ENCODE measurements around the gene SLIT3.

SLIT3 gene

DNA sequence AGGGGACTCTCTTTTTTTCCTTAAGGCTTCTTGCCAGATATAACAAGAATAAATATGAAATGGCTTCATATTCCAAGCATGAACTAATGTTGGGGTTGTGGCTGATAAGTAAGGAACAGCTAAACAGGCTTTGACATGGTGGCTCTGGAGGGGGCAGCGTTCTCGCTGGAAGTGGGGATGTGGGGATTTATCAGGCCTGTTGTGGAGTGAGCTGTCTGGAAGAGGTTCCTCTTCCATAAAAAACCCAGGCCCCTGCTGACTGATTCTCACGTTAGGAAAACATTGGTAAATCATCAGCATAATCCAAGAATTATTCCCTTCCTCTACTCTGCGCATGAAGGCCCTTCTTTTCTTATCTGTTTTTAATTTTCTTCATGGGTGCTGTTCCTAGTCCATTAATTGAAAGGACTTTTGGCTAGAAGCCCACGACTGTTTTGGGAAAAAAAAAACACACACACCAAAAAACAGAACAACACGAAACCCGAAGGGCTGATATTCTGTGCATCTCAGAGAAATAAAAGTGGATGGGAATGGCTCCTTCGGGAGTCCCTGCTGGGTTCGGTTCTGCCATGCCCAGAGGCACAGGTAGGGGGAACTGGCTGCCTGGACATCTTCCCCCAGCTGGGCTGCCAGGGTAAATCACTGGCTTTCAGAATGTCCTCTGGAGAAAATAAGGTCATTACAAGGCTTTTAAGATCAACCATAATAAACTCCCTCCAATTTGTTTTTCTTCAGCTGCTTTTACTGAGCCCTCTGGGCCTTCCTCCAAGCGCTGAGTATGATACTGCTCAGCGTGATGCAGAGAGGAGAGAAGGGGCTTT is 297.0 kb downstream of the SLIT3 start:
- DNase-seq = peak in 13 of 56 donors; percentile 7 to 42 (median 24)

DNA sequence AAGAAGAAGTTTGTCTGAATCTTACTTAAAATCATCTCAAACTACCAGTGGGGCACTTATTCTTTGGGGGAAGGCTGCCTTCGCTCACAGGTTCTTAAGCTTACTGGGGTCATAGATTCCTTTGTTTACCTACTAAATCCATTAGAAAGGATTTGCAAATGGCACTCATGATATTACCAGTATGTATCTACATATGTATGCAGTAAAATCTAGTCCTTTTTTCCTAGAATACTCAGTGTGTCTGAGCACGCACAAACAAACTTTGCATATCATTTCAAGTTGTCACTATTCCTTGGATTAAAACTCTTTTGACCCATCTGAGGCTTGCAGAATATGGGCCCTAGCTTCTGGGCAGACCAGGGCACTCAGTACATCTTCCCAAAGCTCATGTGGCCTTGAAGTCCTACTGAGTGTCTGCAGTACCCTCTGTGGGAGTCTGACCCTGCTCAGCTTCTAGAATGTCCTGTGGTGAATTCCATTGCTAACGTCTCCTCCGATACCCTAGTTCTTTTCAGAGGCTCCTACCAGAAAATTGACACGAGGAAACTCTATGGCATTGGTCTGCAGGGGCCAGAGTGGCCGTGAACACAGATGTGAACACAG is 297.9 kb downstream of the SLIT3 start:
- DNase-seq = no peak

DNA sequence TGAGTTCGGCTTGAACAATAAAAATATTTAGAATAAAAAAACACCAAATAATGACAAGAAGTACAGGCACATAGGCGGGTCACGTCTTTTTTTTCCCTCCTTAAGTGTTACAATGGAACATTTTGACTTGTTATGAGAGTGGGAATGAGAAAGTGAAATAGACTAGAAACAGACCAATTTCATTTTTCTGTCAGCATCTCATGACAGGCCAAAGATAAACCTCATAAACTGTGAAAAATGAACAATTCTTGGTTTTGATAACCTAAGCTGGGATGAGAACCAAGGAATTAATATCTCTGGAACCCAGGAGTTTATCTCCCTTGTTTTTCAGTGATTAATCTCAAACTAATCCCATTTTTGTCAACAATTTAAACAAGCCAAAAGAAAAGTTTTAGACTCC is 299.5 kb downstream of the SLIT3 start:
- no peak for DNase-seq

DNA sequence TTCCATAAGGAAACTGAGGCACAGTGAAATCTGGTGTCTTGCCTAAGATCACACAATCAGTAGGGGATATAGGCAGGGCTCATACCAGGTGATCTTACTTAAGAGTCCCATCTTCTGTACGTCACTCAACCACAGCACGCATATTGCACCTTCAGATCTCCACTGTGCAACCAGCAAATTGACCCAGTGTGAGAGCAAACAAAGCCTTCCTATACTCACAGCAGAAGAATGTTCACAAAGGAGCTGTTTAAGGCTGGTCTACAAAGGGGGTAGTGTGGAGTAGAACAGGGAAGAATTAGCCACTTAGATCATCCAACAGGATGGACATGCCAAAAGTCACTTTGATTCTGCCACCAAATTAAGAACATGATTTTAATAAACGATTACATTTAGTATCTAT is 305.9 kb downstream of the SLIT3 start:
- DNase-seq = peak in 7 of 56 donors; percentile 10 to 60 (median 21)

DNA sequence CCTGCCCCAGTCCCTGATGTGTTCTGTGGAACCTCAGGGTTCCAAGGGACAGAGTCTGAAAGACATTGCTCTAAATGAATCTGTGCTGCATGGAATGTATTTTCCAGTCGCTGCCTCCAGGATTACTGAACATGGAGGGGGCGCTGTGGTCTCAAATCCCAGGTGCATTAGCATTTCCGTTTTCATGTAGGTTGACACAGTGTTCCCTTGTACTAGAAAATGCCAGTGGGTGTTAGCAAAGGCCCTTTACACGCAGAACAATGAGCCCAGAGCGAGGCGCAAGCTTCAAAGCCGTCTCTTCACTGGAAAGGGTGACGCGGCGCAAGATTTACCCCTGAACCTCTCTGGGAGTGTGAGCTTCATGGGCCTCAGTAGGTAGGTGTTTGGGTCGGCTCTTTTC is 308.3 kb downstream of the SLIT3 start:
- peak in 11 of 56 donors; percentile 7 to 31 (median 14) for DNase-seq

DNA sequence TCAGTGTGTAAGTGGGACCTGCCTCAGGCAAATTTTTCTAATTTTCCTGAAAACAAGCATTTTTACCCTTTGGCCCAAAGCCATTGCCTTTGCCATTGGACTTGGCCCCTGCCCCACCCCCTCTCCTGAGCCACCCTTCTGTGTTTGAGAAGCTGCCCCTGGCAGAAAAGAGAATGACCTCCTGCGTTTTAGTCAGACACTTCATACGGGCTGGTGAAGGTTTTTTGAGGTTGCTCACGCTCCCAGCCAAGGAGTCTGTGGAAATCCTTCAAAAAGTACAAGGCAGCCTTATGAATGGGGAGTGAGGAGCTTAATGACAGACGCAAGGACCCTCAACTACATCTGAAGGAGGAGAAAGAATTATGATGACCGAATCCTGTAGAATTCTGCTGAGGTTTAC is 308.9 kb downstream of the SLIT3 start:
- DNase-seq = peak in 1 of 56 donors; percentile 10

DNA sequence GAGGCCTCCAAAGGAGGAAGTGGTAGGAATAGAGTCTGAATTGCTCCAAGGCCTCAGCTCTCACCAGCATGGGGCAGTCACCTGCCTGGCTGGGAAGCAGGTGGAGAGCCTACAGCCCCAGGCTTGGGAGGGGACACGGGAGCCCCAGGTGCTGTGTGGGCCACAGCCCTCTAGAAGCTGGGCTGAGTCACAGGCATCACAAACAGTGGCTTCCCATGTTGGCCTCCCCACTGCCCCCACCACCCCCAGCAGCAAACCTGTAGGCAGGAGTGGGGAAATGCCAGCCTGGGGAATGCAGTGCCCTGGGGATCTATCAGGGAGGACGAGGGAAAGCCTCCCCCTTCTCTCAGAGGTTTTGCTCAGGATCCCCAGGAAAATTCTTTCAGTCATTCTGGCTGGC is 309.6 kb downstream of the SLIT3 start:
- no peak for DNase-seq

DNA sequence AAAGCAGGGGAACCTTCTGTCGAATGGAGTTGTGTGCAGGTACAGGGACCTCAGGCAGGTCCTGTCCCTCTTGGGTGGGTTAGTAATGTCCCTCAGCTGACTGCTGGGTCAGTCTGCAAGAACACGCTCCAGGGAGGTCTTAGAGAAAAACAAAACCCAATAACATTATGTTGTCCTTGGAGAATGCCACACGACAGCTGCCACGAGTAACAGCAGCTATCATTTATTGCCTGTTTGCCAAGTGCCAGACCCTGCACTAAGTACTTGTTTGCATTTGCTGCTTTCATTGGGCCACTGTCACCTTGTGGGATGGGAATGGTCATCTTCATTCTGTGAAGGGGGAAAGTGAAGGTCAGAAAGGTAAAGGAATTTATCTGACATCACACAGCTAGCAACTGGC is 310.3 kb downstream of the SLIT3 start:
- no peak for DNase-seq

DNA sequence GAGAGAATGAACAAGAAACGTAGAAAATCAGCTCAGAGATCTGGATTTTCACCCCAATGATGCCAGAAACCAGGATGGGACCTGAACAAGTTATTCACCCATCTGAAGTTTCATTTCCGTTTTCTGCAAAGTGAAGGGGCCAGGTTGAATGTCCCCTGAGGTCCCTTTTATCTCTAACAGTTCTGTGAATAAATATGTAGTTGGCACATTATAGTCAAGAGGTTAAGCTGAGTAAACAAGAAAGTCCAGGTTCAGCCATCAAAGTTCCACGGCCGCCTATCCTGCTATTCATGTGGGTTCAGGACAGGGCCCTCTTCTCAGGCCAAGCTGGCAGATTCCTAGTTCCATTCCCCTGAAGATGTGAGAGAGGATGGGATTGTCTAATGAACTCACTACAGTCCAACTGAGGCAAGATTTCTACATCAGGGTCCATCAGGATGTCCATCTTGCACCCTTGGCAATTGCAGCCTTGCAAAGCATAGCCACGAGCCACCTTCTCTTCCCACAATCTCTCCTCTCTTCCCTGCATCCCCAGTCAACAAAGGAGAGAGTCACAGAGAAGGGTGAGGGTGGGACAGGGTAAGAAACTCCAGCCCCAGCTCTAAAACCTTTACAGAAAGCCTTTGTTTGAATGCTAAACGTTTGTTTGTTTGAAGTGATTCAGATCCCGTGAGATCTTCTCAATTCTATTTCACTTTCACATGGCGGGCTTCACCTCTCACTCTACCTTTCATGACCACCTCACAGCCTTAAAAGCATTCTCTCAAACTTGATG is 311.0 kb downstream of the SLIT3 start:
- no peak for DNase-seq

DNA sequence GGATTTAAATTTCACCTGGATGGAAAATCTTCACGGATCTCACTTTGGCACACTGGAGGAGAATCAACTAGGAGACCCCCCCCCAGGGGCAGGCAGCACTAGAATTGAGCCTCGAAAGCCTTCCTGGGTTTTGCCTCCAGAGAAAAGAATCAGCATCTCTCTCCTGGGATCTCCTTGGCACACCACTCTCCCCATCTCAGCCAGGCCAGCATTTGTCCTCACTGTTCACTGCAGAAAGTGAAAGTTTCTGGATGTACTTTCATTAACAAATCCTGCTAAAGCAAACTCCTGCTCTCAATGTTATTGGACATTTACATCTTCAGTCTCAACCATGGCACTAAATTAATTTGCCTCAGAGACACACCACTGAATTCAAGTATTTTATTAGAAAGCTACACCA is 312.2 kb downstream of the SLIT3 start:
- no peak for DNase-seq

DNA sequence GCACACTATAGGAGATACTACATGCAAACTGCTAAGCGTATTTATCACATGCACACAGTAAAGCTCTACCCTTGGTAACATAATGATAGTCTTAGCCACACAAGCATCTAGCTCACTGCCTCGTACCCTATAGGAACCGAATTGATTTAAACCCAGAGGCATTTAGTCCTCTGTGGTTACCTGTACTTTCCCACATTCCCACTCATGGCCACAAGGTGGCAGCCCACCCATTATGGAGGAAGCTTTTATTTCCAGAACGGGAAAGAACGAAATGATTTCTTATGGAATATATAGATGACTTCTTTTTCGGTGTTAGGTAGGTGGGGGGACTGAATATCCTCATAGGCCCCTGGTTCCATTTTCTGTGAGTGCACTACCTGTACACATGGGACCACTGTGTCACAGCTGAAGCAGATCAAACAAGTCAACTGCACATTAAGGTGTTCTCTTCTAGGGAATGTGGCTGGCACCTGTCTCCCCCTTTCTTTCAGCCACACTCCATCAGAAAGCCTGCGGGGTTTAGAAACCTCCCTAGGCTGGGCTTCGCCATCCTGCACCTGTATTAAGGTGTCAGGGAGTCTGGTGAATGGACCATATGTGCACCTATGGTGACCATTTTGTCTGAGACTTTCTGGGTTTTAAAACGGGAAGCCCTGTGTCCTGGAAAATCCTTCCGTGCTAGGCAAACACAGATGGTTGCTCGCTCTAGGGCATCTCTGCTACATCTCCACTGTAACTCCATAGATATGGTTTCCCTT is 313.2 kb downstream of the SLIT3 start:
- DNase-seq = peak in 43 of 56 donors; percentile 4 to 87 (median 34)

DNA sequence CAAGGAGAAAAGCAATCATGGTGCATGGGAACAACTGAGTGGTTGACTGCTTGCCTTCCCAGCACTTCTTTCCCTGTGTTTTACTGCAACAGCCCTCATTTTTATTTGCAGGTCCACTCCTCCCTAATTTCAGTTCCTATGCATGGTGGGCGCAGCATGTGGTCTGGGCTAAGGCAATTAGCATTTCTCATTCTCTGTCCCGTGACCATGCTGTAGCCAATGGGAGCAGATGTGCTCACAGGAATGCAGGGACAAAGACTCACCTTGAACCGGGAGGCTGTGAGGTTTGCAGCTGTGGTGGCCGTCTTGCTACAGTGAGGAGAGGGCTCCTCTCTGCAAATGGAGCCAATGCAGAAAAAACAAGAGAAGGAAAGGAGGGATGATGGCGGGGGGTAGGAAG is 315.5 kb downstream of the SLIT3 start:
- no peak for DNase-seq

DNA sequence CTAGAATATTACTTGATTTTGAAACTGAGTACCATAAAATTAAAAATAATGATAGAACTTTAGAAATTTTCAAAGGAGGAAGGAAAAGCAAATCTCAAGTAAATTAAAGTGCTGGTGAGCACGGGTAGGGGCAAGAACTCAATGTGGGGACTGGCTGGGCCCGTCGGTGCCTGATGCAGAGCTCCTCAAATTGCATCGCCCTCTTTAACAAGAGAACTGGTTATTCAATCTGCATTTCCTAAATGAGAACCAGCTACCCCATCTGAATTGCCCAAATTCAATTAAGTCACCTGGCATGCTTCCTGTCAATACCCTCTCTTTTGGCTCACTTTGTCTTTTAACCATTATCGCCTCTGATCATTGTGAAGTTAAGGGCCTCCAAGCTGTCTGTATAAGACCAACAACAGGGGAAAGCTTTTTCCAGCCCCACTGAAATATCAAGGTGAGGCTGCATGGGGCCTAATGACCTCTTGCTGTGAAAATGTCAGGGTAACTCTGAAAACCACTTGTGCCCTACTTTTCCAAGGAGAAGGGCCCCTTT is 316.7 kb downstream of the SLIT3 start:
- no peak for DNase-seq

DNA sequence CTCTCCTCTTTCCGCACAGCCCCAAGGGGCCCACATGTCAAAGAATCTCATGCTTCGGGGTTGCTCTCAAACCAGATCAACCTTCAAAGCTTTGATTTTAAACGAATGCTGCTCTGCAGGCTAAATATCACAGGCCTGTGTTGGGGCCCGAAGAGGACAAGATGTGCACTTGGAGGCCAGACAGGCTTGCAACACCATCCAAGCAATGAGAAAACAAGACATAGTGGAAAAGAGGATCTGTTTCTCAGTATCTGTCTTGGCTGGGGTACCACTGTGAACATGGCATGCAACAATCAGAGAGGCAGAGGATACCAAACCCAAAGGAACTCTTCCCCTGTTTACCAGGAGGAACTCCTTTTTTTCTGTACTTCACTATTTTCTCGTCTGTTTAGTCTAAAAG is 321.8 kb downstream of the SLIT3 start:
- no peak for DNase-seq

DNA sequence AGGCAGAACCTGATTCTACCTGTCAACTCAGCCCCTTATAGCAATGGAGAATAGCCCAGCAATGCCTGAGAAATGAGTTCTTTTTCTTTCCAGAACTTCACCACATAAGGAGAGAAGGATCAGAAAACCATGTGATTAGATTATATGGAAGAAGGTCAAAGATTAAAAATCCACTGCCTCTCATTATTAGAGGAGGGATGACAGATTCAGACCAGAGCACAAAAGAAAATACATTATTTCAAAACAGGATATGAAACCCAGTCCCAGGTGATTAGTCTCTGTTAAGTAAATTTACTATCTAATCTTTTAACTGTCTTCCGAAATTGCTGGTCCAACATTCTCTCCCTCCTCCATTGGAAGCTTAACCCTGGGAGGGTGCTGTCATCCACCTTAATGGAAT is 322.4 kb downstream of the SLIT3 start:
- no peak for DNase-seq

DNA sequence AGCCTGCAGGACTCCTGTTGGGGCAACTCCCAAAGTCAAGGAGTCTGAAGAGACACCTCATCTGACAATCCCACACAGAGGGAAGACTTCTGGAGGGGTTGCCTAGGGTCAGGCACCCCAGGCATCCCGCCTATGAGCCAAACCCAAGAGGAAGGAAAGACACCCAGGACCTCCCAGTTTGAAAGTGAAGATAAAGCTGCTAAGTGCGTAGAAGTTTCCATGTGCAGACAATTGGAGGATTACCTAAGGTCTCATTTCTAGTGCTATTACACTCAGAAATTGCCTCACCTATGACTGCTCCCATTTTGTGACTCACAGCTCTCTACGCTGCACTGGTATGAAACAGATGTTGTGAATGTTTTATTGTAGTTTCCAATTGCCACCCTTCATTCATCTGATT is 322.9 kb downstream of the SLIT3 start:
- no peak for DNase-seq

DNA sequence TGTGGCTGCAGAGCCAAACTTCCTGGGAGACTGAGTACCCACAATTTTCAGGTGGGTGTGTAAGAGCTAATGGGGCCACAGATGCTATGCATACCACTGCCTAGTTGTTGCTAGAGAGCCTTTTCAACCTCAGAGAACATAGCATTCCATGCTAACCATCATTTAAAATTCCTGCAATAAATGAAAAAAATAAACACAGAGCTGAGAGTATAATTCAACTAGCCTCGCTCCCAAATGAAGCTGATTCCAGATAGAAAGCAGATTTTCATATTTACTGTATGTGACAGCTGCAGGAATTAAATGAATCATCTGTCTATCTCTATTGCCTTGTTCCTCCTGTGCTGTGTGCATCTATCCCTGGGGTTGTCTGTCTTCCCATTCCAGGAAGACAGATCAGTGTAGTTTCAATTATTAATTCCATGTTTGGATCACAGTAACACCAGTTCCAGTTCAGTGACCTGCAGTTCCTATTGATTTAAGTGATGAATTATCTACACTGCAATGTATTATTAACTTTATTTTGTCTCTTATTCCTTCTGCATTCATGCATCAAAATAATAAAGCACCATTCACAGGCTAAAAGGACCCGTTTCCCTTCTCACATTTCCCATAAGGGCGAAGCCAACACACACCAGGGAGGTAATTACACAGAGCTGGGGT is 324.5 kb downstream of the SLIT3 start:
- DNase-seq = no peak

DNA sequence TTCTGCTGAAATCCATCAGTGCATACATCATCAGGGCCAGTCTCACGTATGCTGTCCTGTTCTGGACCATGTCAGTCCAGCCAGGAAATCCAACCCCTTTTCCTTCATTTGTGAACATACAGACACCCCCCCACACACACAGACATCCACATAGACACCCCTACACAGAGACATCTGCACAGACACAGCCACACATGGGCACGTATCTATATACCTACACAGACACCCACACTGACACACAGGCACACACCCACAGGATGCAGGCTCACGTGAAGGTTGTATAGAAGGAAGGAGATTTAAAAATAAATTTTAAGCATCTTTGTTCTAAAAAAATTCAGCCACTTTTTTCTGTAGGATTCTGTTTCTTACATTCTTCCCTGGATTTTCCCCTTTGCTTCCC is 325.6 kb downstream of the SLIT3 start:
- no peak for DNase-seq

DNA sequence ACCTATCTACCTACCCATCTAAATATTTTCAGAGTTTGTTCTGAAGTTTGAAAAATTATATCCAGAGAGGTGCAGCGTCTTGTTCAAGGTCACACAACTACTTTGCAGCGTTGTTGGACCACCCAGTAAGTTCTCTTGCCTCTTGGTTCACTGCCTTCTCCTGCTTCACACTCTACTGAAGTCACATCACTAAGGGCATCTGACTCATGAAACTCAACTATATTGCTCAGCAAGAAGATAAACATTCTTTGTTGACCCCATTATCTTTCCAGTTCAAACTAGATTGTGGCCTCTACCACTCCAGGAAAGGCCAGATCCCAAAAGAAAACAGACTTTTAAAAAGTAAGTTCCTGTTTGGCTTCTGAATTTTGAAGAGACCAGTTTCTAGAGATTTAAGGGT is 326.9 kb downstream of the SLIT3 start:
- DNase-seq = no peak

DNA sequence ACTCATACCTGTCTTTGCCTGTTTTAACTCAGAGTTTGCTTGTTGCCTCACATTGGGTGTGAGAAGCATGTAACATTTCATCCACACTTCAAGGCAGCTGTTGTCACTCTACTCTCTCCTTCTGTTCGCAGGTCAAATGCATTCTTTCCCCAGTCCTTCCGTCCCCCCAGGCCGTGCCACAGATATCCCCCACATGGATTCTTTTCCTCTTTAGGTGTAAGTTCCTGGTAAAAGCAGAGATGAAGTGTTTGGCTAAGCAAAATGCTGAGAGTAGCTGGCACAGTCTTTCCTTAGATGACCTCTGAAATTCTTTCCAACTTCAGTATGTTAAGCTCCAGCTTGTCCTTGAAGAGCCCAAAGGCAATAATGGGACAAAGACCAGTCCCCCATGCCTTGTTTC is 328.2 kb downstream of the SLIT3 start:
- no peak for DNase-seq

DNA sequence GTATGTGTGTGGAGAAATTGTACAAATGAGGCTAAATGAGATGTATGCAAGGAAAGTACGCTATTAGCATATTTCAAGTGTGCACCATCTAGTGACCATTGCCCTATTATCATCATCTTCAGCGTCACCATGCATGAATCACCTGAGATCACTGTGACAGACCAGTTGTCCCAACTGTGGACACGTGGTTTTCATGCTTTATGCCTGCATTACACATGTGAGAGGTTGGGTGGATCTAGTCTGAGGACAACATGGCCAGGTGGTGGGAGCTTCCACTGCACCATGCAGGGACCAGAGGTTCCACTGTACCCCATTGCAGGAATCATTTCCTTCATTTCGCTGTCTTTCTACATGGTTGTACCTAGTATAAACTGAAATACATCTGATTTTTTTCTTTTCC is 329.8 kb downstream of the SLIT3 start:
- DNase-seq = no peak

Measured in amygdala (tissue), 56 donors.